ENCODE data around the gene TTC24.

TTC24 gene

DNA sequence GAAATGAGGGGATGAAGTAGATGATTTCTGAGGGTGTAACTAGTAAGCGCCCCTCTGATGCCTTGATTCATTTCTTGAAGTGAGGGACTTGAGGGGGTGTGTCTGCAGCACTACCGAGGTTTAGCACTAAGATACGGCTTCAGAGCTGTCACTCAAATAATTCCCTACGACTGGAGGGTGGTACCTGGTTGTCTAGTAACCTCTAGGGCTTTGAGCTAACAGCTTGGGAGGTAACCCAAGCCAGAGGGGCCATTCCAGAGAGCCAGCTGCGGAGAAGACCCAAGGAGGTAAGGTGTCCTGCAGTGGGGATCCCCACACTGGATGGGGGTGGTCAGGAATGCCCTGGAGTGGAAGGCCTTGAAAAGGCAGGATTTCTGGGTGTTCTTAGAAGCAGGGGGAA, at the start of gene TTC24:
Gene TTC24, plus strand, starts transcription at position 252 of the 400 bp plus-strand sequence. CDS start 1,642 bp downstream, outside the sequence.
- no peak within 1 kb of the TSS for H3K27ac ChIP-seq (ENCODE audit: low read length)
- H3K27me3 ChIP-seq (ENCODE audit: control insufficient read depth, insufficient read depth, low read length), result no peaks in the 10 kb centered on the region
- H3K9me3 ChIP-seq (ENCODE audit: control insufficient read depth, low read depth, low read length), result no peaks in the 10 kb centered on the region
- H3K4me3 ChIP-seq (ENCODE audit: low read length), result no peak within 1 kb of the TSS
- no peaks in the 10 kb centered on the region for H3K36me3 ChIP-seq (ENCODE audit: control insufficient read depth, low read depth, low read length)
- H3K9ac ChIP-seq (ENCODE audit: low read length), result no peak within 1 kb of the TSS
- peaks cover 5% of the 10 kb centered on the region for H3K4me1 ChIP-seq (ENCODE audit: control insufficient read depth, low read depth, low read length)

DNA sequence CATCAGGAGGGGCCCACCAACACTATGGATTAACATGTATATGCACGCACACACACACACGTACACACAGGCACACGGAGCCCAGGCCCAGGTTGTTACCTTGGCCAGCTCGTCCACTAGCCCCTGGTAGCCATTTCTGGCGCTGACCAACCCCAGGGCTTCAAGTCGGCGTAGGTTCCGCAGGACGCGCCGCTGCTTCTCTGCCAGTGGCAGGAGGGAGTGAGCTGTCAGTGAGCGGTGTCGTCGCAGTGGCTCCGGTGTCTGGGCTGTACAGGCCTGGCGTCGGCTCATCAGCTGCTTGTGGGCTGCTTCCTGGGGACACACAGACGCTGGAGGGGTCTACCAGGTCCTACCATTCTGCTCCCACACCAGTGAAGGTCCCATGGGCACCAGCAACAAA, 49.5 kb upstream of the TTC24 start:
- Histone ChIP-seq H3K4me3 (ENCODE audit: low read length) (no peak overlapping the region), H3K27me3 (ENCODE audit: control insufficient read depth, insufficient read depth, low read length) (no peaks in the 10 kb centered on the region), H3K9me3 (ENCODE audit: control insufficient read depth, low read depth, low read length) (no peaks in the 10 kb centered on the region), H3K36me3 (ENCODE audit: control insufficient read depth, low read depth, low read length) (peaks cover 47% of the 10 kb centered on the region), H3K4me1 (ENCODE audit: control insufficient read depth, low read depth, low read length) (peaks cover 13% of the 10 kb centered on the region), H3K27ac (ENCODE audit: low read length) (no peak overlapping the region), H3K9ac (ENCODE audit: low read length) (no peak overlapping the region)

DNA sequence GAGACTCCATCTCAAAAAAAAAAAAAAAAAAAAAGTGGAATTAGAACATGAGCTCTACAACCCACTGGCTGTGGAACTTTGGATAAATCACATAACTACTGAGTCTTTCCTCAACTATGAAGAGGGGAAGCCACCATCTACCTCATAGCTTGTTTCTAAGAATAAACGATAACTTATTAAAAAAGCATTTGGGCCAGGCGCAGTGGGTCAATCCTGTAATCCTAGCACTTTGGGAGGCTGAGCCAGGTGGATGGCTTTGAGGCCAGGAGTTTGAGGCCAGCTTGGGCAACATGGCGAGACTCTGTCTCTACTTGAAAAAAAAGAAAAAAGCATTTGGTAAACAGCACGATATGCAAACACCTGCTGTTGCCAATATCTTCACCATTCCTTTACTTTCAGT, 47.1 kb upstream of the TTC24 start:
- H3K36me3 ChIP-seq (ENCODE audit: control insufficient read depth, low read depth, low read length), result peaks cover 65% of the 10 kb centered on the region
- no peak overlapping the region for H3K4me3 ChIP-seq (ENCODE audit: low read length)
- no peak overlapping the region for H3K27ac ChIP-seq (ENCODE audit: low read length)
- H3K9ac ChIP-seq (ENCODE audit: low read length), result no peak overlapping the region
- no peaks in the 10 kb centered on the region for H3K4me1 ChIP-seq (ENCODE audit: control insufficient read depth, low read depth, low read length)
- H3K9me3 ChIP-seq (ENCODE audit: control insufficient read depth, low read depth, low read length), result no peaks in the 10 kb centered on the region
- no peaks in the 10 kb centered on the region for H3K27me3 ChIP-seq (ENCODE audit: control insufficient read depth, insufficient read depth, low read length)

DNA sequence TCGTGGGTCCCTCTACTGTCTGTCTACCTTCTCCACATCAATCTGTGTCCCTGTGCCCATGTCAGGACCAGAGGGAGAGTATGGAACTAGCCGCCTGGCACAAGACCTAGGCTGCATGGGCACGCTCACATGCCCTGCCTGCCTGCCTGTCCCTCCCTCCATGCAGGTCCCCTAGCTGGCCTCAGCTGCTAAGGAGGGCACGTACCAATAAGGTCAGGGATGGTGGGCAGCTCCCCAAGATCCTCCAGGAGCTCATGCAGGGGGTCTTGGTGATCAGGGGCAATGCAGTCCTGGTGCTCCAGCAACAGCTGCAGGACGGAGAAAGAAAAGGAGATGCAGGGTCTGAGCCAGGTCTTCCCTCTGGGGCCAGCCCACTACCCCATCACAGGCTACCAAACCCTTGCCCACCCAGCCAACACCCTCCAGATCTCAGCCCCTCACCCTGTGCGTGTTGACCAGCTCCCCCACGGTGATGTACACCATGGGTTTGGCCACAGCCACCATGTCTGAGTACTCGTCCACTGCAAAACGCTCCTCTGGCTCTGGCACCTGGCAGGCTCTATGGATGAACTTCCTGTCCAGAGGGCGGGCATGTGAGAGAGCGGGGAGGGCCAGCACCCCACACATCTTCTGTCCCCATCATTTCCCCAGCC, 45.8 kb upstream of the TTC24 start:
- Histone ChIP-seq H3K4me1 (ENCODE audit: control insufficient read depth, low read depth, low read length) (no peaks in the 10 kb centered on the region), H3K27ac (ENCODE audit: low read length) (no peak overlapping the region), H3K9ac (ENCODE audit: low read length) (no peak overlapping the region), H3K9me3 (ENCODE audit: control insufficient read depth, low read depth, low read length) (no peaks in the 10 kb centered on the region), H3K36me3 (ENCODE audit: control insufficient read depth, low read depth, low read length) (peaks cover 66% of the 10 kb centered on the region), H3K4me3 (ENCODE audit: low read length) (no peak overlapping the region), H3K27me3 (ENCODE audit: control insufficient read depth, insufficient read depth, low read length) (no peaks in the 10 kb centered on the region)

DNA sequence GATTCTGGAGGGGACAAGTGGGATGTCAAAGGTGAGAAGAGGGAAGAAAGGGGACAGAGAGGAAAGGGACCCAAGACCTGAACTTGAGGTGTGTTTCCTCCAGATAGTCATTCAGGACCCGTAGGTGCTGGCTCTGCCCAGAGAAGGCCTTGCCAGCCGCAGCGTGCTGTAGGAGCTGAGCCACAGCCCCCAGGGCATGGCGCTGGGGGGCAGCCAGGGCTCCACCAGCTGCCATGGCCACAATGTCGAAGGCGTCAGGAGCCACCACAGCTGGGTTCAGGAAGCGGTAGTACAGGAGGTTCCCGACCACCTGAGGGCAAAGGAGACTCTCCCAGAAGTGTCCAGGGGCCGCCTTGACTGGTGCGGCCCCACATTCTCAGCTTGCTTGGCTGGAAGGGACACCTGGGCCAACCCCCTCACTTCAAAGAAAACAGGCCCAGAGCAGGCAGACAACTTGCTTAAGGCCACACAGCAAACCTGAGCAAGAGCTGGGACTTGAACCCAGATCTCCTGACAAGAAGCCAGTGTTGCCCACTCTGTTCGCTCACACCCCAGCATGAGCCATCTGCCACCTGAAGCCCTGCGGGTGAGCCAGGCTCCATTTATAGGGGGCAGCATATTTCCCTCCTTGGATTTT, 45.0 kb upstream of the TTC24 start:
- Histone ChIP-seq H3K9ac (ENCODE audit: low read length) (no peak overlapping the region), H3K36me3 (ENCODE audit: control insufficient read depth, low read depth, low read length) (peaks cover 69% of the 10 kb centered on the region)

DNA sequence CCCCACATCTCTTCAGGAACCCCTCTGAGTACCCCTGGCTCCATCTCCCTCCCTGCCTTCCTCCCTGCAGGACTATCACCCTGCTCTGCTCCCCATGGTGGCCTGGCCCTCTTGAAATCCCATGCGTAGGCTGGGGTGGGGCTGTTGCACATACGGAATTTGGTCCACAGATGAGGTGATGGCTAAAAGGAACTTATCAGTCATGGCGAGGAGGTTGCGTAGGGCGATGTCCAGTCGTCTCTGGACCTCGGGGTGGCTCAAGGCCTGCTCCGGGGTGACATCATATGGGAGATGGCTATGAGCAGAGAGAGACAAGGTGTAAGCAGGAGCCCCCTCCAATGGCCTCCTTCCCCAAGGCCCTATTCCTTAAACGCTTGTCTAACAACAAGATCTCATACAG, 42.5 kb upstream of the TTC24 start:
- H3K27me3 ChIP-seq (ENCODE audit: control insufficient read depth, insufficient read depth, low read length), result no peaks in the 10 kb centered on the region
- H3K36me3 ChIP-seq (ENCODE audit: control insufficient read depth, low read depth, low read length), result peaks cover 71% of the 10 kb centered on the region
- H3K9ac ChIP-seq (ENCODE audit: low read length), result no peak overlapping the region

More for the DNA sequence above, 45.0 kb upstream of the TTC24 start:
- no peaks in the 10 kb centered on the region for H3K9me3 ChIP-seq (ENCODE audit: control insufficient read depth, low read depth, low read length)
- H3K27ac ChIP-seq (ENCODE audit: low read length), result no peak overlapping the region
- no peaks in the 10 kb centered on the region for H3K4me1 ChIP-seq (ENCODE audit: control insufficient read depth, low read depth, low read length)
- H3K27me3 ChIP-seq (ENCODE audit: control insufficient read depth, insufficient read depth, low read length), result no peaks in the 10 kb centered on the region
- H3K4me3 ChIP-seq (ENCODE audit: low read length), result no peak overlapping the region

DNA sequence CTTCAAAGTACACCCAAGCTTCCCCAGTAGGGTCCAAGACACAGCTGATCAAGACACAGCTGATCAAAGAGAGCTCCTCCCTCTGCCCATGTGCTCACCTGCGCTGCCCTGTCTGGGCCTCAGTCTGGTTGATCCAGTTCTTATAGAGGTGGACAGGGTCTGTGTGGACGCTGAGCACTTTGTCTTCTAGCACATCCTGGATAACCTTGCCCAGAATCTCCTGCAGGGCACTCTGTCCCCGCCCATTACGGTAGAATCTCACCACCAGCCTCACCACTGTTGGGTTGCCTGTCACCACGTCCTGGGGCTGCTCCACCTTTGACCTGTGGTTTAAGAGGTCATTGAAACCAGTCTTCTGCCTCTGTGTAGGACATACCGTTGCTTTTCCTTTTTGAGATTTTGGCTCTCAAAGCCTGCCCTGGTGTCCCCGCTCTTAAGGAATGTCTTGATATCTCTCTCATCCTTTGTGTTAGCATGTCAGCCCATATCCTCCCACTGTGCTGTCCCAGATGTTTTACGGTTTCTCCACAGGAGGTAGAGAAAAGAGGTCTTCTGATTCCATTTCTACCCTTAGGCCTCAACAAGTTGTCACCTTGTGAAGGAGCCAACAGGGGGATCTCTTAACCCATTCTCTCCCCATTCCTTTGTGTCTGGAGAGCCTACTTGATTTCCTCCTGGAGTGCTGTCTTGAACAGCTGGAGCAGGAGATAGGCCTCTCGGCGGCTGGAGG, 40.6 kb upstream of the TTC24 start:
- H3K27me3 ChIP-seq (ENCODE audit: control insufficient read depth, insufficient read depth, low read length), result no peaks in the 10 kb centered on the region
- H3K4me3 ChIP-seq (ENCODE audit: low read length), result no peak overlapping the region
- H3K36me3 ChIP-seq (ENCODE audit: control insufficient read depth, low read depth, low read length), result peaks cover 63% of the 10 kb centered on the region

More for the DNA sequence above, 42.5 kb upstream of the TTC24 start:
- Histone ChIP-seq H3K9me3 (ENCODE audit: control insufficient read depth, low read depth, low read length) (no peaks in the 10 kb centered on the region), H3K4me3 (ENCODE audit: low read length) (no peak overlapping the region), H3K4me1 (ENCODE audit: control insufficient read depth, low read depth, low read length) (no peaks in the 10 kb centered on the region), H3K27ac (ENCODE audit: low read length) (no peak overlapping the region)

DNA sequence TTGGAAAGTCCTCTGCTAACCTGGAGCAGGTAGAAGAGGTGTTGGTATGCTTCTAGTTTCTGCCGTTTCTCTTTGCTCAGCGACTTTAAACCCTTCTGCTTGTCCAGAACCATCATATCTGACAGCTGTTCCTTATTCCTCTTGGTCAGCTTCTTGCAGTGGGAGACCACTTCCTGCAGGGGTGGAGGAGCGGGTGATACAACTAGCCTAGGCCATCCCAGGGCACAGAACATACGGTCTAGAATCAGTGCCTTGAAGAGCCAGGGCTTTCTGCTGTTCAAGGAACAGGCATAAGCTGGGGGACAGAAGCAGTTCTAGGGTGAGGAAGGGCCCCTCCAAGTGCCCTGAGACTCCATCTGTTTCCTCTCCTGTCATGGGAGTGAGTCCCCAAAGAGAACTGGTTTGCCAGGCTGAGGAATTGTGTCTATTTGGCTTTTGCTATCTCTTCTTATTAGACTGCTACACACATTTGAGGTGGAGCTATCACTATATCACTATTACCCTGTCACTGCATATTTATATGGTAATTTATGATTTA, 39.6 kb upstream of the TTC24 start:
- Histone ChIP-seq H3K4me1 (ENCODE audit: control insufficient read depth, low read depth, low read length) (no peaks in the 10 kb centered on the region), H3K27ac (ENCODE audit: low read length) (no peak overlapping the region), H3K27me3 (ENCODE audit: control insufficient read depth, insufficient read depth, low read length) (no peaks in the 10 kb centered on the region), H3K9me3 (ENCODE audit: control insufficient read depth, low read depth, low read length) (no peaks in the 10 kb centered on the region), H3K4me3 (ENCODE audit: low read length) (no peak overlapping the region), H3K9ac (ENCODE audit: low read length) (no peak overlapping the region), H3K36me3 (ENCODE audit: control insufficient read depth, low read depth, low read length) (peaks cover 53% of the 10 kb centered on the region)

More for the DNA sequence above, 40.6 kb upstream of the TTC24 start:
- Histone ChIP-seq H3K9ac (ENCODE audit: low read length) (no peak overlapping the region), H3K27ac (ENCODE audit: low read length) (no peak overlapping the region), H3K9me3 (ENCODE audit: control insufficient read depth, low read depth, low read length) (no peaks in the 10 kb centered on the region), H3K4me1 (ENCODE audit: control insufficient read depth, low read depth, low read length) (no peaks in the 10 kb centered on the region)

DNA sequence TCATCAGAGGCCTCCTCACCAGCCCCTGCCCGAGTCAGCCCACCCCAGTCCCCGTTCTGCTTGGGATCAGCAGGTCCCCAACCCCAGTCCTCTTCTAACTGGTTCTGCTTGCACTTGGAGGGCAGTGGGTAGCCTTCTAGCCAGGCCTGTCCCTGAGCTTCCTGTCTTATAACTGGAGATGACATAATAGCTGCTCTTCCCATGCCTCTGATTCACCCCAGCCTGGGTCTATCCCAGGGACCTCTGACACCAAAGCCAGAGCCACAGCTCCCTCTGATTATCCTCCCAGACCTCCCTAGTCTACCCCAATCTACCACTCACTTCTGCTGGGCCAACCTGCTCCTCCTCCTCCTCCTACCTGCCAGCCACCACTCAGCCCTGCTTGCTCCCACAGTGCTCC, 38.6 kb upstream of the TTC24 start:
- Histone ChIP-seq H3K4me1 (ENCODE audit: control insufficient read depth, low read depth, low read length) (no peaks in the 10 kb centered on the region), H3K27ac (ENCODE audit: low read length) (no peak overlapping the region), H3K36me3 (ENCODE audit: control insufficient read depth, low read depth, low read length) (peaks cover 44% of the 10 kb centered on the region), H3K27me3 (ENCODE audit: control insufficient read depth, insufficient read depth, low read length) (no peaks in the 10 kb centered on the region), H3K4me3 (ENCODE audit: low read length) (no peak overlapping the region), H3K9ac (ENCODE audit: low read length) (no peak overlapping the region), H3K9me3 (ENCODE audit: control insufficient read depth, low read depth, low read length) (no peaks in the 10 kb centered on the region)

DNA sequence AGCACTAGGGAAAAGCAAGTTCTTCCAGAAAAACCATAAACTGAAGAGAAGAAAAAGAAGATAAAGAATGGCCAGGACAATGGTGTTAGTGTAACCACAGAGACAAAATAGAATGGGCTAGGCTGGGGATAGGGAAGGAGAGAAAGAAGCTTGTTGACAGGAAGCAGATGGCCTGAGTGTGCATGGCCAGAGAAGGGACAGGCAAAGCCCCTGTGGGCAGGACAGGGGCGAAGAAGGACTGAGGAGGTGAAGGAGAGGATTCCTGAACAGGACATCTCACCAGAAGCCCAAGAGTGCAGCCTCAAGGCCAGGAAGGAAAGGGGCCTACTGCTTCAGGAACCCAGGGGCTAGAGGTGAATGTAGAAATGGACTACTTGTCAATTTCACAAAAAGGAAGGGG, 36.5 kb upstream of the TTC24 start:
- Histone ChIP-seq H3K4me3 (ENCODE audit: low read length) (no peak overlapping the region), H3K36me3 (ENCODE audit: control insufficient read depth, low read depth, low read length) (peaks cover 38% of the 10 kb centered on the region), H3K27me3 (ENCODE audit: control insufficient read depth, insufficient read depth, low read length) (no peaks in the 10 kb centered on the region), H3K9me3 (ENCODE audit: control insufficient read depth, low read depth, low read length) (no peaks in the 10 kb centered on the region), H3K4me1 (ENCODE audit: control insufficient read depth, low read depth, low read length) (no peaks in the 10 kb centered on the region), H3K27ac (ENCODE audit: low read length) (no peak overlapping the region), H3K9ac (ENCODE audit: low read length) (no peak overlapping the region)

DNA sequence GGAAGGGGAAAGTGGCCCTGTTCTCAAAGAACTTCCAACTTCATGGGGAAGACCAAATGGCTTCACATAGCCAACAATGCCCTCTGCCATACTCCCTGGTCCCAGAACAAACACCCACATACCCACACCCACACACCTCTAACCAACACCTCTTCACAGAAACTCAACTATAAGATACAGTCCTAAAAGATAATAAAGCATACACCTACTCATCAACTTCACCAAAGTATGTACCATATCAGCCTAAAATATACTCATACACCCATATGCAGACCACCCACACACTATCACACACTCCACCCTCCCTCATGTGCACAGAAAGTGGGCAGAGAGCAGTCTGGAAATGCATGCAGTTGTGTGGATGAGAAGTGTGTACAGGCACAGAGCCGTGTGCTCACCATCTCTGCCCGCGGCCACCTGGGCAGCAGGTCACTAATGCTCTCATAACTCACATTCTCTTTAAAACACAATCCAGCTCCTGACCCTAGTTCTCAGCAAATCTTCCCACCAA, 34.9 kb upstream of the TTC24 start:
- no peak overlapping the region for H3K9ac ChIP-seq (ENCODE audit: low read length)
- H3K4me3 ChIP-seq (ENCODE audit: low read length), result no peak overlapping the region
- H3K4me1 ChIP-seq (ENCODE audit: control insufficient read depth, low read depth, low read length), result no peaks in the 10 kb centered on the region
- no peak overlapping the region for H3K27ac ChIP-seq (ENCODE audit: low read length)
- H3K27me3 ChIP-seq (ENCODE audit: control insufficient read depth, insufficient read depth, low read length), result no peaks in the 10 kb centered on the region
- H3K36me3 ChIP-seq (ENCODE audit: control insufficient read depth, low read depth, low read length), result peaks cover 25% of the 10 kb centered on the region
- no peaks in the 10 kb centered on the region for H3K9me3 ChIP-seq (ENCODE audit: control insufficient read depth, low read depth, low read length)
